Inflammatory macrophage treated with lipopolysaccharide for 4 hours (primary cell): Measurements from ENCODE around the gene KTN1.
A peak's percentile ranks its signal among the peaks of the same experiment; 100 is the strongest.

Source experiments
- DNase-seq: peaks from one replicate; pipeline ENCODE4 v3.0.0-alpha.2; 2020

The KTN1 gene

DNA sequence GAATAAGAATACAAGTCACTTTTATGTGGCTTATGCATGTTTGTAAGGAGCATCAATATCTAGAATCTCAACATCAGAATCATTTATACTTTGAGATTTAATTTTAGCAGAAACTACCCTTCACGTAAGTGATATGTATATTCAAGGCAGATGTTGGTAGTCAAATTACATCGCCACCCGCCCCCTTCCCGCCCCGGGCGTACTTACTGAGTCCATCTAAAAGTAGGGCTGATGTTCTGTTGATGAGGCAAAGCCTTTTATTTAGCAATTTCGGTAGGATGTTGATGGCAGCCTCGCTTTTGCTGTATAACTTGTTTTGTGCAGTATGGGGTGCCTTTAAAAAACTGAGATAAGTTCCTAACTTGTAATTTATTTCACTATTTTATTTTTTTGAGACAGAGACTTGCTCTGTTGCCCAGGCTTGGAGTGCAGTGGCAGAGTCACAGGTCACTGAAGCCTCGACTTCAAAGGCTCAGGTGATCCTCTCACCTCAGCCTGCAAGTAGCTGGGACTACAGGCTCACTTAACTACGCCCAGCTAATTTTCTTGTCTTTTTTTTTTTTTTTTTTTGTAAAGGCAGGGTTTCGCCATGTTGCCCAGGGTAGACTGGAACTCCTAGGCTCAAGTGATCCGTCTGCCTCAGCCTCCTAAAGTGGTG lies 30.8 kb downstream of the KTN1 start:
- no peak for DNase-seq

DNA sequence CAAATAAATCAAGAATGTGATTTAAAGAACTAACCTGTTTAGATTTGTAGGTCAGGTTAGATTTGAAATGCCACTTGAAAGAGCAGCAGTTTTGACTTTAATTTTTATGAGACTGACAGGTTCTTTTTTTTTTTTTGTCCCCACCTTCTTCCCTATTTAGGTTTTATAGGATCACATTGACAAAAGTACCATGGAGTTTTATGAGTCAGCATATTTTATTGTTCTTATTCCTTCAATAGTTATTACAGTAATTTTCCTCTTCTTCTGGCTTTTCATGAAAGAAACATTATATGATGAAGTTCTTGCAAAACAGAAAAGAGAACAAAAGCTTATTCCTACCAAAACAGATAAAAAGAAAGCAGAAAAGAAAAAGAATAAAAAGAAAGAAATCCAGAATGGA lies 31.9 kb downstream of the KTN1 start:
- DNase-seq = no peak

- no peak for DNase-seq
Measured at GRCh38 chr14:55614304-55614703, 34.3 kb downstream of the KTN1 start.

GRCh38 chr14:55620277-55620676 lies 40.3 kb downstream of the KTN1 start:
- no peak for DNase-seq

GRCh38 chr14:55620981-55621380 lies 41.0 kb downstream of the KTN1 start:
- DNase-seq = peak; percentile 61

DNA sequence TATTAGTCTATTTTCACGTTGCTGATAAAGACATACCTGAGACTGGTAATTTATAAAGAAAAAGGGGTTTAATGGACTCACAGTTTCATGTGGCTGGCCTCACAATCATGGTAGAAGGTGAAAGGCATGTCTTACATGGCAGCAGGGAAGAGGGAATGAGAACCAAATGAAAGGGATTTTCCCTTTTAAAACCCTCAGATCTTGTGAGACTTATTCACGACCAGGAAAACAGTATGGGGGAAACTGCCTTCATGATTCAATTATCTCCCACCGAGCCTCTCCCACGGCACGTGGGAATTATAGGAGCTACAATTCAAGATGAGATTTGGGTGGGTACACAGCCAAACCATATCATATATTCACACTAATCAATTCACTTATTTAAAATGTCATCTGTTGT lies 41.4 kb downstream of the KTN1 start:
- DNase-seq = peak; percentile 72

DNA sequence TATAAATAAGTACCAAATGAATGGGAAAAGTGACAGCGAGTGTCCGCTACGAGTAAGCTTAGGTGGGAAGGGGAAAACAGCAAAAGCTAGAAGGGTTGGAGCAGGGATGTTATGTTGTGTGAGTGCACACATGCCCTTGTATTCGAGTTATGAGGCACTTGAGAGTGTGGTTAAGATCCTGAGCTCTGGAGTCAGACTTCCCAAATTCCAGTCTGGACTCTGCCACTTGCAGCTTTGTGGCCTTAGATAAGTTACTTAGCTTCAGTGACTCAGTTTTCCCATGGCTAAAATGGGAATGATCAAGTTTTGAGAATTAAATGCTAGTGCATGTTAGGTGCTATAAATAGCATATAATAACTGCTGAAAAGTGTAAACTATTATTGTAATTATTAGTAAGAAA lies 44.9 kb downstream of the KTN1 start:
- DNase-seq = no peak

GRCh38 chr14:55625481-55625880 lies 45.5 kb downstream of the KTN1 start:
- no peak for DNase-seq

DNA sequence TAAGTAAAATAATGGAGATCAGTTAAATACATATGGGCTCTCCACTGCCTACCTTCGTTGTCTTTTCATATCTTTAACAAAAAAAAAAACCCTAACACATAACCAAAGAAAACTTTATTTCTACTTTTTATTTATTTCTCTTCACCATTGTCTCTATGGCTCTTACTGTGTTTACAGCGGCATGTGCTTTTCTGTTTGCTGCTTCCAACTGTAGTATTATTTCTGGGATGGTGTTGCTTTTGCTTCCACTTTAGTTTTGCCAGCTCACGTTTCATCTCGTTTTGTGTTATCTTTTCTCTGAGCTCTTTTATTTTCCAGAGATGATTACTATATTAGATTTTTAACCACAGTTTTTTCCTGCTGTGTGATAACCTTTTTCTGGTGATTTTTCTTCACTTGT lies 46.1 kb downstream of the KTN1 start:
- no peak for DNase-seq

GRCh38 chr14:55628426-55628825 lies 48.4 kb downstream of the KTN1 start:
- no peak for DNase-seq

DNA sequence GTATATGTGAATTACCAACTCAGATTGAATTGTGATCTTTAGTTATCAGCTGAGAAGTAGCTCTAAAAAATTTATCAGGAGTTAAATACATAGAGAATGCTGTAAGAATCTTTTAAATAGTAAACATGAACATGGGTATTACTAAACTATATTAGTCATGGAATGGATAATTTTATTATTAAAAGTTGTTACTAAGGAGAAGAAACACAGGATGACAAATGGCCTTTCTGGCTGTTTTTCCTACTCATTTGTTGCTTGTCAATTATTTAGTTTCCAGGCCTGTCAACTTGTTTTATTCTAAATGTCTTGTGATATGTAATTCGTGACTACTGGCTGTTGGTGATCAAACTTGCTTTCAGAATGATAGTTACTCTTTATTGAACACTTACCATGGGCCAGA lies 58.7 kb downstream of the KTN1 start:
- DNase-seq = no peak

DNA sequence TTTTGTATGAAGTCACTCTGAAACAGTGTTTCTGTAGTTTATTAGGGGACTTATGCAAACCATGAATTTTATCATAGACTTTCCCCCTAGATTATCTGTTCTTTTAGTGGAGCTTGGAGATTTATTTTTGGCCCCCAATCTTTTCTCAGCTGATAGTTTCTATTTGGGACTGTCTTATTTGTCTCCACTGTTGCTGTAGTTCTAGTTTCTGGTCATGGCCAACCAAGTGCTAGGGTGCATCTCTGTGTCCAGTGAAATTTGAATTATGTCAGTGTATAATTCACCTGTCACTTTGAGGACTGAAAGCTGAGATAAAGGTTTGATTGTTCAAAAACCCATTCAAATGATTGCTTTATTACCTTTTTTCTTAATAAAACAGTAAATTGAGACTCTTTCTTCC lies 61.3 kb downstream of the KTN1 start:
- DNase-seq = no peak

- DNase-seq = no peak
Measured at GRCh38 chr14:55641954-55642353, 61.9 kb downstream of the KTN1 start.

DNA sequence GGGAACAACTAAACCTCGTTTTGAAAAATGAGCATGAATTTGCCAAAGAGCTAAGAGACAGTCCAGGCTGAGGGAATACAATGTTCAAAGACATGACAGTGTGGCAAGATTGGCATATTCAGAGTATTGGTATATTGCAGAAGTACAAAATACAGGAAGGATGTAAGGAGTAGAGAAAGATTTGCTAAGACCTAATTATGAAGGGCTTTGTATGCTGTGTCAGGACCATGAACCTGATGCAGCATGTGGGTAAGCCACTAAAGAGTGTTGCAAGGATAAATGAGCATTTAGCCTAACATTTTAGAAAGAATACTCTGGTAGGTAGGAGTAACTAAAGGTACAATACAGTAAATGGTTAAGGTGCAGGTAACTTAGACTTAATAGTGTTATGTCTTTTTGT lies 65.1 kb downstream of the KTN1 start:
- DNase-seq = peak; percentile 26

GRCh38 chr14:55645845-55646832 lies 66.1 kb downstream of the KTN1 start:
- DNase-seq = no peak

- DNase-seq = no peak
Measured at GRCh38 chr14:55650992-55651391, 71.0 kb downstream of the KTN1 start.

GRCh38 chr14:55654243-55654642 lies 74.2 kb downstream of the KTN1 start:
- no peak for DNase-seq

GRCh38 chr14:55661029-55661428 lies 81.0 kb downstream of the KTN1 start:
- no peak for DNase-seq

DNA sequence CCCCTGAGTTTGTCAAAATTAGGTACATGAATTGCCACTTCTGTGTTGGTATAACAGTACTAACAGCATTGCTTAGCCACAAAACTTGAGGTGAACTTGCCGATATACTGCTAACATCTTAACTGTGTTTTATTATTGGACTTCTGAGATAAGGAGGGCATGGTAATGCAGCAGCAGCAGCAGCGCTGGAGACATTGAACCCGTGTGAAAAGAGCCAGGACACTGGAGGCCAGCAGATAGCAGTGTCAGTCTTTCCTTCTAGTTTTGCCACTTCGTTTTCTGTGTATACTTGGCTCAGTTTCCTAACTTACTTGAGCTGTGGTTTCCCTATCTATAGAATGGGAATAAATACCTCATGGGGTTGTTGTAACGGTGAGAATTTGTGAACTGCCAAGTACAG lies 82.7 kb downstream of the KTN1 start:
- no peak for DNase-seq

DNA sequence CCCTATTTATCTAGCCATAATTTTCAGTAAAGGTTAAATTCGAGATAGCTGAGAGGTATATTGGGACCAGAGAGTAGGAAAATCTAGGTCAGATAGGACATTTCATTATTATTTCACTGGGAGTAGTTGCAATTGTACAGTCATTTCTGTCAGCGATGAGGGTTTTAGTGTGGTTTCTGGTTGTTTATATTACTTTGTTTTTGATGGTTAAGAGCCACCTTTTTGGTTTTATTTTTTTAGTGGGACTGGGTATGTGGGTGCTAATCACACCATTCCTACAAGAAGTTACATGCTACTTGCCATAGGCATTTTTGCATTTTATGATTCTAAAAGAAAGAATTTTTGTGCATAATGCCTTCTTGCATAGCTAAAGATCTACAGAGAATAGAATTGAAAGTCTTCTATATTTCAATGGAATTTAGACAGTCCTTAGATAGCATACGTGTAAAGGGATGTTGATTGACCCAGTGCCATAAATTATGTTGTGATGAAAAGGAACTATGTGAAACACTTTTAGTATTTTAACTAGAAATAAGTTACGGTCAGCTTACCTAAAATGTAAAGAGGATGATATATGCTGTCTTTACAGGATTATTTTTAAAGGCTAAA lies 85.2 kb downstream of the KTN1 start:
- DNase-seq = no peak

DNA sequence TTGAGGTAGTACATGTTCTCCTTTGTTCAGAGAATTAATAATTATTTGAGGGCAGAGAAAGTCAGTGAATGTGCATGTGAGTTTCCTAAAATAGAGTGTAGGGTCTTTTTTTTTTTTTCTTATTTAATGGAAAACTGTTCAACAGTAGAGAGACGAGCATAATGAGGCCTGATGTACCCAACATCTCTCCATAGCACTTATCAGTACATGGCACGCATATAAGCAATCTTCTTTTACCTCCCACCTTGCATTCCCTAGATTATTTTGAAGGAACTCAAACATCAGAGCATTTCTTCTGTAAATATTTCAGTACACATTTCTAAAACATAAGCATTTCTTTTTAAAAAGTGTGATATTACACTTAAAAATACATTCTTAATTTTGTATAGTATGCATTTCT lies 87.8 kb downstream of the KTN1 start:
- DNase-seq = no peak

GRCh38 chr14:55671641-55672040 lies 91.6 kb downstream of the KTN1 start:
- DNase-seq = no peak

GRCh38 chr14:55673048-55673447 lies 93.0 kb downstream of the KTN1 start:
- DNase-seq = no peak

DNA sequence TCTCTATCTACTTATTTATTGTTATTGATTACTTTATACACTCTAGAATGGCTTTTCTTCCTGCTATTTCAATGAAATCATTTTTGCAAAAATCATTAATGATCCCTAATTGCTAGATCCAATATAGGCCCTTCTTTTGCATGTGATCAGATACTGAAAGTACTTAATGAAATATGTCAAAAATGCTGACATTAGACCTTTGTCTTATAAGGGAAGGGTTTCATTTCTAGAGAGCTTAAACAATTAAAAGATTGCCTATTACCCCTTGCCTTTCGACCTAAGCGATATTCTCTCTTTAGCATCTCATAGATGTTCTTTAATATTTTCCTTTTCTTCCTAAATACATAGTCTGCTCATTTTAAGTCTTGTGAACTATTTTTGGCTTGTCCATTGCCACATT lies 101.1 kb downstream of the KTN1 start:
- no peak for DNase-seq
